A673 (cell line): ENCODE measurements around the gene ADGRD1.

ENCODE experiments used
- EZH2 ChIP-seq: fragments of 200-600 bp; sonication (generic); IDR thresholded peaks from 2 replicates; pipeline ENCODE4 v1.6.1; 2017; ENCODE audit warnings: borderline replicate concordance, low read depth, mild to moderate bottlenecking, mixed read lengths, antibody characterized with exemption, low read length; ENCODE audit not compliant: poor library complexity, severe bottlenecking
- TF ChIP-seq, protein P1 (sequence below): fragments of 300-800, 200-600 bp; sonication (generic); conservative IDR thresholded peaks from 2 replicates; pipeline ENCODE4 v1.5.1; 2017; ENCODE audit warnings: low read depth, mild to moderate bottlenecking, antibody characterized with exemption, low read length, moderate library complexity, mixed read lengths

DNA sequence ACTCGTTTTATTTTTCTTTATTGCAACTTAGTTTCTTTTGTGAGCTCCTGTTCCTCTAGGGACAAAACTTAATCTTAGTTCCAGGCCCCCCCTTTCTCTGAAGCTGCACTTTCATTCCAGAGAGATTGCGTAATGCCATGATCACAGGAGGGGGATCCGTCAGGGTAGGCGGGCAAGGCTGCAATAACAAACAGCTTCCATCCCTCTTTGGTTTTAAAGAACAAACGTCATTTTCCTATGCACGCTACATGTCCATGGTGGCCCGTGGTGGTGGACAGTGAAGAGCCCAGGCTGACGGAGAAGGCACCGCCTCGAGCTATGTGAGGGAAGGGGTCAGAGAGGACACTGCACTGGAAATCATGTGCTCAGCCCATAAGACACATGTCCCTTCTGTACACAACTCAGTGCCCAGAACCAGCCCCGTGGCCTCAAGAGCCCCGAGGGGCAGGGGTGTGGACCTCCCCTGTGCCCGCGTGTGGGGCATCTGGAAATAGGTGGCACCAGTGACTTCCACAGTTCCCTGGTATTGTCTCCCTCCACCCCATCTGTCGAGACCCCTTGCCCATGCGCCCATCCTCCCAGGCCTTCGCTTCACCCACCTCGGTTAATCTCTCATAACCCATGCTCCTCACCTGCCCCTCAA is 161.4 kb downstream of the ADGRD1 start:
- TF ChIP-seq, protein P1, sequence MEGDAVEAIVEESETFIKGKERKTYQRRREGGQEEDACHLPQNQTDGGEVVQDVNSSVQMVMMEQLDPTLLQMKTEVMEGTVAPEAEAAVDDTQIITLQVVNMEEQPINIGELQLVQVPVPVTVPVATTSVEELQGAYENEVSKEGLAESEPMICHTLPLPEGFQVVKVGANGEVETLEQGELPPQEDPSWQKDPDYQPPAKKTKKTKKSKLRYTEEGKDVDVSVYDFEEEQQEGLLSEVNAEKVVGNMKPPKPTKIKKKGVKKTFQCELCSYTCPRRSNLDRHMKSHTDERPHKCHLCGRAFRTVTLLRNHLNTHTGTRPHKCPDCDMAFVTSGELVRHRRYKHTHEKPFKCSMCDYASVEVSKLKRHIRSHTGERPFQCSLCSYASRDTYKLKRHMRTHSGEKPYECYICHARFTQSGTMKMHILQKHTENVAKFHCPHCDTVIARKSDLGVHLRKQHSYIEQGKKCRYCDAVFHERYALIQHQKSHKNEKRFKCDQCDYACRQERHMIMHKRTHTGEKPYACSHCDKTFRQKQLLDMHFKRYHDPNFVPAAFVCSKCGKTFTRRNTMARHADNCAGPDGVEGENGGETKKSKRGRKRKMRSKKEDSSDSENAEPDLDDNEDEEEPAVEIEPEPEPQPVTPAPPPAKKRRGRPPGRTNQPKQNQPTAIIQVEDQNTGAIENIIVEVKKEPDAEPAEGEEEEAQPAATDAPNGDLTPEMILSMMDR, result no peak
- no peak for TF ChIP-seq EZH2
